Lower leg skin (tissue), 3 donors: ENCODE data around the gene RAET1E.

ENCODE experiments used
- CTCF ChIP-seq, 3 donors: fragments of 450-650 bp; IDR thresholded peaks; one replicate each; pipeline ENCODE4 v1.5.1; 2016; ENCODE audit warnings: antibody characterized with exemption in 3 of 3, mild to moderate bottlenecking in 3 of 3, moderate library complexity in 2 of 3
- POLR2A ChIP-seq, 2 donors: fragments of 450-650 bp; IDR thresholded peaks; one replicate each; pipeline ENCODE4 v1.6.1; 2016 to 2017; ENCODE audit warnings: antibody characterized with exemption in 2 of 2, mild to moderate bottlenecking in 1 of 2, moderate library complexity in 1 of 2

DNA sequence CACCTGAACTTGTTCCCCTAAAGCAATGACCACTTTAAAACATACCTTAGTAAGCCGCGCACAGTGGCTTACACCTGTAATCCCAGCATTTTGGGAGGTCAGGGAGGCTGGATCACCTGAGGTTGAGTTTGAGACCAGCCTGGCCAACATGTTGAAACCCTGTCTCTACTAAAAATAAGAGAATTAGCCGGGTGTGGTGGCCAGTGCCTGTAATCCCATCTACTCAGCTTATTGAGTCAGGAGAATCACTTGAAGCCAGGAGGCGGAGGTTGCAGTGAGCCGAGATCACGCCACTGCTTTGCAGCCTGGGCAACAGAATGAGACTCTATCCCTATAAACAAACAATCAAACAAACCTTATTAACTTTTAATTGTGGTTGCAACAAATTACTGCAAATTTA lies 1.6 kb upstream of the RAET1E start:
- no peak for TF ChIP-seq CTCF (IDR thresholded peaks at IDR 0.05)
- no peak for TF ChIP-seq POLR2A (IDR thresholded peaks at IDR 0.05)
